SK-N-MC (cell line): ENCODE measurements around the gene AKT1.

ENCODE experiments used
- DNase-seq: peaks from one replicate; pipeline ENCODE4 v3.0.0-alpha.2; 2011; ENCODE audit warnings: low read depth, low spot score
- H3K27ac ChIP-seq: fragments of 200-600 bp; sonication (generic); 2 replicates; pipeline ENCODE4 v1.5.1; 2016; ENCODE audit warnings: mixed run types
- H3K36me3 ChIP-seq: fragments of 200-600 bp; sonication (generic); 2 replicates; pipeline ENCODE4 v1.6.1; 2017; ENCODE audit warnings: antibody characterized with exemption, low read length, mixed read lengths; ENCODE audit not compliant: insufficient read depth
- H3K4me3 ChIP-seq: fragments of 200-600 bp; sonication (generic); 2 replicates; pipeline ENCODE4 v1.5.1; 2016
- H3K9ac ChIP-seq: fragments of 200-600 bp; sonication (generic); 2 replicates; pipeline ENCODE4 v1.8.0; 2017; ENCODE audit warnings: mixed run types, mixed read lengths; ENCODE audit not compliant: insufficient read length
- H3K9me3 ChIP-seq: fragments of 200-600 bp; sonication (generic); 2 replicates; pipeline ENCODE4 v1.6.1; 2017; ENCODE audit warnings: low read depth, mild to moderate bottlenecking, antibody characterized with exemption, low read length, moderate library complexity, mixed read lengths
- EZH2 ChIP-seq: fragments of 200-600 bp; sonication (generic); IDR thresholded peaks from one replicate; pipeline ENCODE4 v1.6.1; 2017; ENCODE audit warnings: antibody characterized with exemption
- FOXP2 ChIP-seq: optimal IDR thresholded peaks from 2 replicates; pipeline ENCODE3; 2011; ENCODE audit warnings: mild to moderate bottlenecking, moderate library complexity; ENCODE audit not compliant: insufficient read depth; ENCODE audit errors: extremely low read length, control extremely low read depth
- POLR2AphosphoS5 ChIP-seq: IDR thresholded peaks from 2 replicates; pipeline ENCODE4 v1.6.1; 2012; ENCODE audit warnings: mild to moderate bottlenecking, low read depth, low read length, borderline replicate concordance

AKT1 gene

GRCh38 chr14:104796687-104797081, 1.1 kb upstream of the AKT1 start:
- DNase-seq, result no peak
- Histone ChIP-seq H3K4me3 (no peak overlapping the region), H3K9me3 (no peaks in the 10 kb centered on the region), H3K9ac (no peak overlapping the region), H3K27ac (no peak overlapping the region), H3K36me3 (no peaks in the 10 kb centered on the region)
- TF ChIP-seq EZH2 (no peak), POLR2AphosphoS5 (no peak), FOXP2 (no peak)

GRCh38 chr14:104795781-104796686, 486 bp upstream of the AKT1 start:
- no peak for DNase-seq
- Histone ChIP-seq H3K4me3 (peak overlapping the region; percentile 74), H3K9ac (peak overlapping the region; percentile 59), H3K27ac (no peak overlapping the region), H3K36me3 (no peaks in the 10 kb centered on the region; the same call in 1 of the 2 replicates), H3K9me3 (no peaks in the 10 kb centered on the region)
- TF ChIP-seq EZH2 (no peak), FOXP2 (no peak)

- peak overlapping the region; percentile 84 for H3K9ac ChIP-seq
- H3K27ac ChIP-seq, result no peak overlapping the region
- TF ChIP-seq EZH2 (no peak), POLR2AphosphoS5 (no peak), FOXP2 (no peak)
- no peak for DNase-seq
- H3K9me3 ChIP-seq, result no peaks in the 10 kb centered on the region
- peak overlapping the region; percentile 86 for H3K4me3 ChIP-seq
- H3K36me3 ChIP-seq, result no peaks in the 10 kb centered on the region; the same call in 1 of the 2 replicates
Measured at GRCh38 chr14:104794631-104794992, 936 bp downstream of the AKT1 start.

DNA sequence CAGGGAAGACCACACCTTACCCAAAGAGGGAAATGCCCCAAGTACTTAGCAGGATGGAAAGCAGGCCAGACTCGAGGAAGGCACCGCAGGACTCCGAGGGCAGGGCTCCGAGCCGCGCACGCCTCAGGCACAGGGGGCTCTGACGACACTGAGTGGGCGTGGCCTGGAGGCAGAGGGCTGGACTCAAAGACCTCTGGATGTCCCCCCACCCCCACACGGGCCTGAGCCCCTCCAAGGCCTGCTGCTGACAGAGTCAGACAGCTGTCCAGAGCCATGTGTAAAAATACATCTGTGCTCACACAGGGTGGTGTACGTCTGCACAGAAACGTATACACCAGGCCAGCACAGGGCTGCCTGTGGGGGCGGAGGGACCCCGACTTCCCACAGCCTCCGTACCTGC, 1.4 kb downstream of the AKT1 start:
- DNase-seq, result no peak
- Histone ChIP-seq H3K9me3 (no peaks in the 10 kb centered on the region), H3K9ac (peak overlapping the region; percentile 84), H3K4me3 (peak overlapping the region; percentile 86), H3K27ac (no peak overlapping the region), H3K36me3 (no peaks in the 10 kb centered on the region; the same call in 1 of the 2 replicates)
- no peak for TF ChIP-seq POLR2AphosphoS5
- no peak for TF ChIP-seq FOXP2
- no peak for TF ChIP-seq EZH2

DNA sequence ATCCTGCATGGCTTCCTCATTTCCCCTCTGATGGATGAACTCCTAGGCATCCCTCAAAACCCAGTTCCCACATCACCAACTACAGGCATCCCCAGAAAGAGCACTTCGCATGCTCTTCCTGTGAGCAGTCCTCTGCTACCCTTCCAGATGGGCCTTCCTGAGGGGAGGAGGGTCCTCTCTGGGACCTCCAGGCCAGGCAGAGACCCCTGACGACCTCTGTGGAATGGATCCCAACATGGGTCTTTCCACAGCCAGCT, 1.9 kb downstream of the AKT1 start:
- Histone ChIP-seq H3K4me3 (peak overlapping the region; percentile 86), H3K9ac (no peak overlapping the region), H3K36me3 (no peaks in the 10 kb centered on the region; the same call in 1 of the 2 replicates), H3K27ac (no peak overlapping the region), H3K9me3 (no peaks in the 10 kb centered on the region)
- no peak for DNase-seq
- no peak for TF ChIP-seq FOXP2

GRCh38 chr14:104792945-104793702, 2.4 kb downstream of the AKT1 start:
- TF ChIP-seq FOXP2 (no peak), POLR2AphosphoS5 (no peak), EZH2 (no peak)
- Histone ChIP-seq H3K9me3 (no peaks in the 10 kb centered on the region), H3K36me3 (no peaks in the 10 kb centered on the region; the same call in 1 of the 2 replicates), H3K27ac (no peak overlapping the region), H3K4me3 (no peak overlapping the region), H3K9ac (no peak overlapping the region)
- DNase-seq, result no peak

GRCh38 chr14:104792101-104792884, 3.3 kb downstream of the AKT1 start:
- no peak for TF ChIP-seq FOXP2
- TF ChIP-seq EZH2, result no peak
- TF ChIP-seq POLR2AphosphoS5, result no peak
- no peak overlapping the region for H3K9ac ChIP-seq
- H3K9me3 ChIP-seq, result no peaks in the 10 kb centered on the region
- H3K27ac ChIP-seq, result no peak overlapping the region
- no peak overlapping the region for H3K4me3 ChIP-seq
- DNase-seq, result no peak
- no peaks in the 10 kb centered on the region; the same call in 1 of the 2 replicates for H3K36me3 ChIP-seq

DNA sequence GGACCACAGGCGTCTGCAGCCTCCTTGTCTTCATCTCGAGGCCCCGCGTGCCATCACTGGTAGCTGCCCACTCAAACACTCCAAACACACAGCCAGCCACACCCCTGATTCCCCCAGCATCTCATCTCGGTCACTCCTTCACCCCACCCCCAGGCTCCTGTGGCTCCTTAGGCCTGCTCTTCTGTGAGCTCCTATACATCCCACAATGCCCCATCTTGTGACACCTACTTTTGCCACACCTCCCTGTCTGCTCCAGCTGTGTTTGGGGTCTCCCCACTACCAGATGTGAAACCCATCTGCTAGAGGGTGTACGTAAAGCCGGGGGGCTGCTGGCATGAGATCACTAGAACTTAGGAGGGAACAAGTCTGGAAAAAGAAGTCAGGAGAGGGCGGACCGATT, 4.1 kb downstream of the AKT1 start:
- no peak for DNase-seq
- Histone ChIP-seq H3K27ac (no peak overlapping the region), H3K9me3 (no peaks in the 10 kb centered on the region), H3K9ac (no peak overlapping the region), H3K36me3 (no peaks in the 10 kb centered on the region; the same call in 1 of the 2 replicates), H3K4me3 (no peak overlapping the region)
- no peak for TF ChIP-seq EZH2
- no peak for TF ChIP-seq POLR2AphosphoS5
- TF ChIP-seq FOXP2, result no peak
